ENCODE results near the gene TEAD3. TPM values are rescaled to one million over a fixed set of nuclear protein-coding genes. Genes with fewer than 3 reads are reported as not detected.
"Not testable (repeated sequence)": the region's sequence is repeated elsewhere in the genome, so short reads cannot be mapped to it uniquely, and the experiment has no call there.

Gene TEAD3
- total and polyA plus RNA-seq, 8 donors = 18.1 to 54.4 (median 45.3) TPM

DNA sequence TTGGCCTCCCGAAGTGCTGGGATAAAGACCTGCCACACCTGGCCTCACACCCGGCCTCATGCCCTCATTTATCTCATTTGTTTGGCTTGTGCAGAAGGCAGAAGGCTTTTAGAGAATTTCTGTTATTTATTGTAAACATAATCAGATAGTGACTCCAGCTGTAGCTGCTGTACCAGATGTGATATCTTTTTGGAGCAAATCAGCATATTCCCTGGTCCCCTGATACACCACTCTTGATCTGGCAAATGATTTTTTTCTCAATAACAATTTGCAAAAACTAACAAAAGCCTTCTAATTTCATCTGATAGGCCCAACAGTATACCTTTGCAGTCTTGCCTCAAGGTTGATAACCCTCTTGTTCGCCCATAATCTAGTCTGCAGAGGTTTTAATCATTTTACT lies 42.3 kb upstream of the TEAD3 start:
- Histone ChIP-seq H3K9me3 (no peaks in the 10 kb centered on the region), H3K36me3 (no peaks in the 10 kb centered on the region), H3K27ac (no peak overlapping the region), H3K4me3 (no peak overlapping the region), H3K27me3 (no peaks in the 10 kb centered on the region), H3K4me1 (no peaks in the 10 kb centered on the region)
- ATAC-seq (no peak), DNase-seq (no peak)
- TF ChIP-seq, protein P1, sequence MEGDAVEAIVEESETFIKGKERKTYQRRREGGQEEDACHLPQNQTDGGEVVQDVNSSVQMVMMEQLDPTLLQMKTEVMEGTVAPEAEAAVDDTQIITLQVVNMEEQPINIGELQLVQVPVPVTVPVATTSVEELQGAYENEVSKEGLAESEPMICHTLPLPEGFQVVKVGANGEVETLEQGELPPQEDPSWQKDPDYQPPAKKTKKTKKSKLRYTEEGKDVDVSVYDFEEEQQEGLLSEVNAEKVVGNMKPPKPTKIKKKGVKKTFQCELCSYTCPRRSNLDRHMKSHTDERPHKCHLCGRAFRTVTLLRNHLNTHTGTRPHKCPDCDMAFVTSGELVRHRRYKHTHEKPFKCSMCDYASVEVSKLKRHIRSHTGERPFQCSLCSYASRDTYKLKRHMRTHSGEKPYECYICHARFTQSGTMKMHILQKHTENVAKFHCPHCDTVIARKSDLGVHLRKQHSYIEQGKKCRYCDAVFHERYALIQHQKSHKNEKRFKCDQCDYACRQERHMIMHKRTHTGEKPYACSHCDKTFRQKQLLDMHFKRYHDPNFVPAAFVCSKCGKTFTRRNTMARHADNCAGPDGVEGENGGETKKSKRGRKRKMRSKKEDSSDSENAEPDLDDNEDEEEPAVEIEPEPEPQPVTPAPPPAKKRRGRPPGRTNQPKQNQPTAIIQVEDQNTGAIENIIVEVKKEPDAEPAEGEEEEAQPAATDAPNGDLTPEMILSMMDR (IDR thresholded peaks at IDR 0.05) = no peak
- intact Hi-C loops (cut with DNase I) = no loop called here

DNA sequence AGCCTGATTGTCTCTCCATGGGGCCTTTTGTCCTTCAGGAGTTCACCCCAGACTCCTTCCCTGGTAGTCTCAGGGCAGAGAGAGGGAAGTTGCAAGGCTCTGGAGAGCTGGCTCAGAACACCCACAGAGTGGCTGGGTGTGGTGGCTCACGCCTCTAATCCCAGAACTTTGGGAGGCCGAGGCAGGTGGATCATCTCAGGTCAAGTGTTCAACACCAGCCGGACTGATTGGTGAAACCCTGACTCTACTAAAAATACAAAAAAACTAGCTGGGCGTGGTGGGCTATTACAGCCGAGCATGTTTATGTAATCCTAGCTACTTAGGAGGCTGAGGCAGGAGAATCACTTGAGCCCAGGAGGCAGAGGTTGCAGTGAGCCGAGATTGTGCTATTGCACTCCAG lies 39.0 kb upstream of the TEAD3 start:
- H3K4me3 ChIP-seq; H3K27ac ChIP-seq; H3K36me3 ChIP-seq; H3K4me1 ChIP-seq; intact Hi-C loops (cut with DNase I); H3K9me3 ChIP-seq; DNase-seq; ATAC-seq; H3K27me3 ChIP-seq: not testable (repeated sequence)

DNA sequence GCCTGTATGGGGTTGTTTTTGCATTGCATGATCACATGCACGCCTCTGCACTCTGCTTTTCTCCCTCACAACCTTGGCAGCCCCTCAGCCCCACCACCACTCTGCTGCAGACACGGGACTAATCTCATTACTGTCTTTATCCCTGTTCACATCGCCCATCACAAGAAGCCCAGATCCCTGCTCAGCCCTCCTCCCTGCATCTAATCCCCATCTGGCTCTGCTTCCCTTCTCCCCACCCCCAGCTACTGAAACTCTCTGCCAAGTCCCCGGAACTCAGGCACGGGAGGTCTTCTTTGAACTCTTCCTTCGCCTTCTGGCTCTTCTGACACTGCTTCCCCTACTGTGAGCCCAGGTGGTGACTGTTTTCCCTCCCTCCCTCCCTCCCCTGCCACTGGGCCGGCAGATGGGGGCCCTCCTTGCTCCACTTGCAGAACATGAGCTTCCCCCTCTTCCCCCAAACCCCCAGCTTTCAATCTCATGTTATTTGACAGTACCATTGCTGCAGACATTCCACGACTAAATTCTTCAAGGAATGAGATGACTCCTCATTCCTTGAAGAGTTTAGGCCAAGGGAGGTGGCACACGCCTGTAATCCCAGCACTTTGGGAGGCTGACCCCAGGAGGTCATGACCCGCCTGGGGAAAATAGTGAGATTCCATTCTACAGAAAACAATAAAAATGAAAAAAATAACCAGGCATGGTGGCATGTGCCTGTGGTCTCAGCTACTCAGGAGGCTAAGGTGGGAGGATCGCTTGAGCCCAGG lies 37.7 kb upstream of the TEAD3 start:
- H3K36me3 ChIP-seq = no peaks in the 10 kb centered on the region
- H3K4me1 ChIP-seq = no peaks in the 10 kb centered on the region
- intact Hi-C loops (cut with DNase I) = no loop called here
- H3K4me3 ChIP-seq = no peak overlapping the region
- no peaks in the 10 kb centered on the region for H3K27me3 ChIP-seq
- DNase-seq (peak in 2 of 4 donors; percentile 24 to 47), ATAC-seq (no peak)
- no peaks in the 10 kb centered on the region for H3K9me3 ChIP-seq
- no peak overlapping the region for H3K27ac ChIP-seq
- TF ChIP-seq, protein P1 (IDR thresholded peaks at IDR 0.05) = no peak

DNA sequence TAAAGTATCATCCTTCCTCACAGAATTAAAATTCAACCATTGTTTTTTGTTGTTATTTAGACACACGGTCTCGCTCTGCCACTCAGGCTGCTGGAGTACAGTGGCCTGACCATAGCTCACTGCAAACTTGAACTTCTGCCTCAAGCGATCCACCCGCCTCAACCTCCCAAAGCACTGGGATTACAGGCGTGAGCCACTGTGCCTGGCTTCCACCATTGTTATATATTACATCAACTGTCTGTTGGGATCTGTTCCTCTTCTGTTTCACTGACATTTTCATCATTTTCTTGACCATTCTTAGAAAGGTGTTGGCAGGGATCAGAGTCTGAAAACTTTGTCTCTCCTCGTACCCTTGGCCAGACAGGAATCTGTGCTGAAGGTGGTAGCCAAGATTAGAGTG lies 37.1 kb upstream of the TEAD3 start:
- no peaks in the 10 kb centered on the region for H3K27me3 ChIP-seq
- no peak overlapping the region for H3K27ac ChIP-seq
- intact Hi-C loops (cut with DNase I) = no loop called here
- no peaks in the 10 kb centered on the region for H3K9me3 ChIP-seq
- H3K4me1 ChIP-seq = no peaks in the 10 kb centered on the region
- TF ChIP-seq, protein P1 (IDR thresholded peaks at IDR 0.05) = no peak
- DNase-seq = no peak
- H3K4me3 ChIP-seq = no peak overlapping the region
- no peaks in the 10 kb centered on the region for H3K36me3 ChIP-seq
- no peak for ATAC-seq

DNA sequence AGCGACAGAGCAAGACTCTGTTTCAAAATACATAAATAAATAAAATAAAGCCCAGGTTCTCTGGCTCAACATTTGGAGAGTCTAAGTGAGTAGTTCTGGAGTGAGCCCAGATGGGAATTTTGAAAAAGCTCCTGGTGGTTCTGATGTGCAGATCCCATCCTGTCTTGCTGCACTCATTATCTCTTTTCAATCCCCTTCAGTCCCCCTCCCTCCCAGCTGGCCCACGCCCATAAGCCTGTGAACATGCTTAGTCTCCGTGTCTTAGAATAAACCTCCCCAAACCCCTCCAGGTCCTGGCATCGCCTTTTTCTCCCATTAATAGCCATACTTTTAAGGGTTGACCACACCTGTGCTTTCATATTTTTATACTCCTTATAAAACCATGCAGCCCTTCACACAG lies 35.2 kb upstream of the TEAD3 start:
- ATAC-seq (no peak), DNase-seq (no peak)
- Histone ChIP-seq H3K36me3 (no peaks in the 10 kb centered on the region), H3K9me3 (no peaks in the 10 kb centered on the region), H3K4me1 (no peaks in the 10 kb centered on the region), H3K4me3 (no peak overlapping the region), H3K27me3 (no peaks in the 10 kb centered on the region), H3K27ac (no peak overlapping the region)
- intact Hi-C loops (cut with DNase I) = no loop called here
- TF ChIP-seq, protein P1 (IDR thresholded peaks at IDR 0.05) = no peak
